ENCODE measurements around the gene UQCRC1. TPM values are rescaled to one million over a fixed set of nuclear protein-coding genes. Genes with fewer than 3 reads are reported as not detected.

UQCRC1 gene
- total RNA-seq, 1 experiment from 2014 or later, result 323 TPM

- no peaks in the 10 kb centered on the region; the same call in 1 of the 2 replicates for H3K36me3 Mint-ChIP-seq
- H3K27ac Mint-ChIP-seq, result no peak overlapping the region
- POLR2A ChIA-PET, result no interaction called here
These were observed 35.4 kb downstream of the UQCRC1 start for GRCh38 chr3:48573973-48574585.

DNA sequence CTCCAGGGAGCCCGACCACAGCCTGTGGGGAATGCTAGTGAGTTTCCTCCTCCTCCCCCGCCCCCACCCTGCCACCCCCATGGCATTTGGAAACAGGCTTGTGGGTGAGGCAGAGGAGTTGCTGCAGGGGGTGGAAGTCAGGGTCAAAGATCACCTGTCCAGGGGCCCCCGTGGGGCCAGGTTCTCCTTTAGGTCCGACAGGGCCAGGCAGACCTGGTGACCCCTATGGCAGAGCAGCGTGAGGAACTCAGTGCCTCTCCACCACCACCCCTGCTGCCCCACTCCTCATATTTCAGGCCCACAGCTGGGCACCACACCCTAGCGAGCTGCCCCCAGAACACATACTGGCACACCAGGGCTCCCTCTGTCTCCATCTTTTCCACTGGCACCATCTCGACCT is 36.9 kb downstream of the UQCRC1 start:
- H3K9me3 Mint-ChIP-seq, result no peaks in the 10 kb centered on the region
- H3K4me1 Mint-ChIP-seq, result no peaks in the 10 kb centered on the region
- TF ChIP-seq NR1H2 (CRISPR knock-in tag; IDR thresholded peaks at IDR 0.05), result no peak
- no peak for TF ChIP-seq NFATC4 (CRISPR knock-in tag; IDR thresholded peaks at IDR 0.05)
- TF ChIP-seq, protein P1, sequence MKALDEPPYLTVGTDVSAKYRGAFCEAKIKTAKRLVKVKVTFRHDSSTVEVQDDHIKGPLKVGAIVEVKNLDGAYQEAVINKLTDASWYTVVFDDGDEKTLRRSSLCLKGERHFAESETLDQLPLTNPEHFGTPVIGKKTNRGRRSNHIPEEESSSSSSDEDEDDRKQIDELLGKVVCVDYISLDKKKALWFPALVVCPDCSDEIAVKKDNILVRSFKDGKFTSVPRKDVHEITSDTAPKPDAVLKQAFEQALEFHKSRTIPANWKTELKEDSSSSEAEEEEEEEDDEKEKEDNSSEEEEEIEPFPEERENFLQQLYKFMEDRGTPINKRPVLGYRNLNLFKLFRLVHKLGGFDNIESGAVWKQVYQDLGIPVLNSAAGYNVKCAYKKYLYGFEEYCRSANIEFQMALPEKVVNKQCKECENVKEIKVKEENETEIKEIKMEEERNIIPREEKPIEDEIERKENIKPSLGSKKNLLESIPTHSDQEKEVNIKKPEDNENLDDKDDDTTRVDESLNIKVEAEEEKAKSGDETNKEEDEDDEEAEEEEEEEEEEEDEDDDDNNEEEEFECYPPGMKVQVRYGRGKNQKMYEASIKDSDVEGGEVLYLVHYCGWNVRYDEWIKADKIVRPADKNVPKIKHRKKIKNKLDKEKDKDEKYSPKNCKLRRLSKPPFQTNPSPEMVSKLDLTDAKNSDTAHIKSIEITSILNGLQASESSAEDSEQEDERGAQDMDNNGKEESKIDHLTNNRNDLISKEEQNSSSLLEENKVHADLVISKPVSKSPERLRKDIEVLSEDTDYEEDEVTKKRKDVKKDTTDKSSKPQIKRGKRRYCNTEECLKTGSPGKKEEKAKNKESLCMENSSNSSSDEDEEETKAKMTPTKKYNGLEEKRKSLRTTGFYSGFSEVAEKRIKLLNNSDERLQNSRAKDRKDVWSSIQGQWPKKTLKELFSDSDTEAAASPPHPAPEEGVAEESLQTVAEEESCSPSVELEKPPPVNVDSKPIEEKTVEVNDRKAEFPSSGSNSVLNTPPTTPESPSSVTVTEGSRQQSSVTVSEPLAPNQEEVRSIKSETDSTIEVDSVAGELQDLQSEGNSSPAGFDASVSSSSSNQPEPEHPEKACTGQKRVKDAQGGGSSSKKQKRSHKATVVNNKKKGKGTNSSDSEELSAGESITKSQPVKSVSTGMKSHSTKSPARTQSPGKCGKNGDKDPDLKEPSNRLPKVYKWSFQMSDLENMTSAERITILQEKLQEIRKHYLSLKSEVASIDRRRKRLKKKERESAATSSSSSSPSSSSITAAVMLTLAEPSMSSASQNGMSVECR (CRISPR knock-in tag; IDR thresholded peaks at IDR 0.05; ENCODE audit: borderline replicate concordance), result no peak
- TF ChIP-seq TEAD1 (CRISPR knock-in tag; IDR thresholded peaks at IDR 0.05), result no peak
- no peak for TF ChIP-seq ZNF121 (CRISPR knock-in tag; IDR thresholded peaks at IDR 0.05)
- no peak for TF ChIP-seq RORB (CRISPR knock-in tag; IDR thresholded peaks at IDR 0.05)
- TF ChIP-seq ZNF219 (CRISPR knock-in tag; IDR thresholded peaks at IDR 0.05; ENCODE audit: borderline replicate concordance), result no peak
- TF ChIP-seq, protein P2, sequence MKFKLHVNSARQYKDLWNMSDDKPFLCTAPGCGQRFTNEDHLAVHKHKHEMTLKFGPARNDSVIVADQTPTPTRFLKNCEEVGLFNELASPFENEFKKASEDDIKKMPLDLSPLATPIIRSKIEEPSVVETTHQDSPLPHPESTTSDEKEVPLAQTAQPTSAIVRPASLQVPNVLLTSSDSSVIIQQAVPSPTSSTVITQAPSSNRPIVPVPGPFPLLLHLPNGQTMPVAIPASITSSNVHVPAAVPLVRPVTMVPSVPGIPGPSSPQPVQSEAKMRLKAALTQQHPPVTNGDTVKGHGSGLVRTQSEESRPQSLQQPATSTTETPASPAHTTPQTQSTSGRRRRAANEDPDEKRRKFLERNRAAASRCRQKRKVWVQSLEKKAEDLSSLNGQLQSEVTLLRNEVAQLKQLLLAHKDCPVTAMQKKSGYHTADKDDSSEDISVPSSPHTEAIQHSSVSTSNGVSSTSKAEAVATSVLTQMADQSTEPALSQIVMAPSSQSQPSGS (CRISPR knock-in tag; IDR thresholded peaks at IDR 0.05; ENCODE audit: borderline replicate concordance, low read depth), result no peak
- TF ChIP-seq, protein P3, sequence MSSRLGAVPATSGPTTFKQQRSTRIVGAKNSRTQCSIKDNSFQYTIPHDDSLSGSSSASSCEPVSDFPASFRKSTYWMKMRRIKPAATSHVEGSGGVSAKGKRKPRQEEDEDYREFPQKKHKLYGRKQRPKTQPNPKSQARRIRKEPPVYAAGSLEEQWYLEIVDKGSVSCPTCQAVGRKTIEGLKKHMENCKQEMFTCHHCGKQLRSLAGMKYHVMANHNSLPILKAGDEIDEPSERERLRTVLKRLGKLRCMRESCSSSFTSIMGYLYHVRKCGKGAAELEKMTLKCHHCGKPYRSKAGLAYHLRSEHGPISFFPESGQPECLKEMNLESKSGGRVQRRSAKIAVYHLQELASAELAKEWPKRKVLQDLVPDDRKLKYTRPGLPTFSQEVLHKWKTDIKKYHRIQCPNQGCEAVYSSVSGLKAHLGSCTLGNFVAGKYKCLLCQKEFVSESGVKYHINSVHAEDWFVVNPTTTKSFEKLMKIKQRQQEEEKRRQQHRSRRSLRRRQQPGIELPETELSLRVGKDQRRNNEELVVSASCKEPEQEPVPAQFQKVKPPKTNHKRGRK (CRISPR knock-in tag; IDR thresholded peaks at IDR 0.05; ENCODE audit: borderline replicate concordance), result no peak
- no peak for TF ChIP-seq ERG (CRISPR knock-in tag; IDR thresholded peaks at IDR 0.05)
- TF ChIP-seq SMAD3 (CRISPR knock-in tag; IDR thresholded peaks at IDR 0.05; ENCODE audit: borderline replicate concordance), result no peak
- no peak for TF ChIP-seq GABPB1 (CRISPR knock-in tag; IDR thresholded peaks at IDR 0.05)
- TF ChIP-seq PRRX2 (CRISPR knock-in tag; IDR thresholded peaks at IDR 0.05), result no peak
- no peak overlapping the region for H3K4me3 Mint-ChIP-seq
- H3K36me3 Mint-ChIP-seq, result no peaks in the 10 kb centered on the region; the same call in 1 of the 2 replicates
- H3K27ac Mint-ChIP-seq, result no peak overlapping the region
- ATAC-seq (no peak), DNase-seq (ENCODE audit: low spot score) (no peak)
- H3K27me3 Mint-ChIP-seq (ENCODE audit: low read depth), result no peaks in the 10 kb centered on the region
- ChIA-PET CTCF (interaction anchor here (1.1 kb wide), 1 partner anchor 136 kb away, joined by 3 read pairs; no protein-coding TSS in a partner anchor), POLR2A (no interaction called here)

More at GRCh38 chr3:48573973-48574585, 35.4 kb downstream of the UQCRC1 start:
- DNase-seq (ENCODE audit: low spot score), result no peak
- TF ChIP-seq FOXP1 (CRISPR knock-in tag; IDR thresholded peaks at IDR 0.05; ENCODE audit: borderline replicate concordance), result no peak
- ATAC-seq, result no peak
- Mint-ChIP-seq H3K4me1 (no peaks in the 10 kb centered on the region), H3K9me3 (no peaks in the 10 kb centered on the region), H3K4me3 (no peak overlapping the region), H3K27me3 (ENCODE audit: low read depth) (no peaks in the 10 kb centered on the region)
- CTCF ChIA-PET, result no interaction called here

Data from WTC11 (cell line).